GM23338 (cell line): ENCODE data around the gene ZNF804B. TPM values are rescaled to one million over a fixed set of nuclear protein-coding genes. Genes with fewer than 3 reads are reported as not detected.

Experiments used
- ATAC-seq: fragments of 200-7000 bp; cut with Tn5 transposase; 3 replicates; pipeline ENCODE4 v1.9.1; 2020
- DNase-seq: peaks from one replicate; pipeline ENCODE4 v3.0.0-alpha.2; 2015; ENCODE audit warnings: low spot score
- H2AFZ ChIP-seq: fragments of 200-600 bp; sonication (generic); 2 replicates; pipeline ENCODE4 v1.8.0; 2016; ENCODE audit warnings: antibody characterized with exemption, mild to moderate bottlenecking, moderate library complexity
- H3F3A ChIP-seq: fragments of 200-600 bp; sonication (generic); replicated peaks from 2 replicates; pipeline ENCODE4 v1.8.0; 2017; ENCODE audit warnings: antibody characterized with exemption, mixed run types, low read depth
- H3K27ac ChIP-seq: fragments of 200-600 bp; sonication (generic); 2 replicates; pipeline ENCODE4 v1.6.1; 2016; ENCODE audit warnings: low read depth
- H3K27me3 ChIP-seq: fragments of 200-600 bp; sonication (generic); 2 replicates; pipeline ENCODE4 v1.8.0; 2016; ENCODE audit warnings: mild to moderate bottlenecking, mixed run types, moderate library complexity; ENCODE audit not compliant: insufficient read depth
- H3K36me3 ChIP-seq: fragments of 200-600 bp; sonication (generic); 2 replicates; pipeline ENCODE4 v1.8.0; 2016; ENCODE audit warnings: mild to moderate bottlenecking; ENCODE audit not compliant: insufficient read depth
- H3K4me1 ChIP-seq: fragments of 200-600 bp; sonication (generic); 2 replicates; pipeline ENCODE4 v1.8.0; 2016; ENCODE audit warnings: mild to moderate bottlenecking, moderate library complexity; ENCODE audit not compliant: insufficient read depth
- H3K4me2 ChIP-seq: fragments of 200-600 bp; sonication (generic); 2 replicates; pipeline ENCODE4 v1.7.1; 2017; ENCODE audit warnings: mixed run types
- H3K4me3 ChIP-seq: fragments of 200-600 bp; sonication (generic); 2 replicates; pipeline ENCODE4 v1.6.1; 2016; ENCODE audit warnings: mixed run types
- H3K79me2 ChIP-seq: fragments of 200-600 bp; sonication (generic); replicated peaks from 2 replicates; pipeline ENCODE4 v1.8.0; 2017; ENCODE audit warnings: mild to moderate bottlenecking; ENCODE audit not compliant: insufficient read depth
- H3K9me2 ChIP-seq: fragments of 200-600 bp; sonication (generic); 2 replicates; pipeline ENCODE4 v1.8.0; 2017; ENCODE audit not compliant: insufficient read depth
- H4K20me1 ChIP-seq: fragments of 200-600 bp; sonication (generic); replicated peaks from 2 replicates; pipeline ENCODE4 v1.8.0; 2017; ENCODE audit warnings: mild to moderate bottlenecking; ENCODE audit not compliant: insufficient read depth
- H3K27ac Mint-ChIP-seq: 2 replicates; pipeline ENCODE4 v1.8.0; 2020; ENCODE audit warnings: inconsistent platforms, mild to moderate bottlenecking, moderate library complexity, mixed read lengths
- H3K27me3 Mint-ChIP-seq: 3 replicates; pipeline ENCODE4 v1.8.0; 2022; ENCODE audit warnings: low read depth, mild to moderate bottlenecking, moderate library complexity, mixed read lengths, inconsistent platforms; ENCODE audit not compliant: insufficient read depth, poor library complexity
- H3K36me3 Mint-ChIP-seq: 3 replicates; pipeline ENCODE4 v1.8.0; 2021; ENCODE audit warnings: low read depth, mild to moderate bottlenecking, inconsistent platforms, moderate library complexity, mixed read lengths
- H3K4me1 Mint-ChIP-seq: 3 replicates; pipeline ENCODE4 v1.8.0; 2020; ENCODE audit warnings: mild to moderate bottlenecking, inconsistent platforms, mixed read lengths
- H3K4me3 Mint-ChIP-seq: 3 replicates; pipeline ENCODE4 v1.8.0; 2021; ENCODE audit warnings: moderate library complexity, mild to moderate bottlenecking, inconsistent platforms, mixed read lengths
- H3K9me3 Mint-ChIP-seq: 3 replicates; pipeline ENCODE4 v1.8.0; 2020; ENCODE audit warnings: moderate library complexity, mild to moderate bottlenecking, inconsistent platforms, mixed read lengths
- CREB1 ChIP-seq: fragments of 250-450 bp; sonication (Bioruptor Pico); IDR thresholded peaks from 2 replicates; pipeline ENCODE4 v1.5.0; 2020; ENCODE audit warnings: low read depth, mild to moderate bottlenecking, moderate library complexity
- CTCF ChIP-seq, 2 experiments: fragments of 200-600 bp in 1 of 2; sonication (generic) in 1 of 2; conservative IDR thresholded peaks; 2 replicates each; pipeline versions ENCODE4 v1.5.1 to v1.6.1; 2016 to 2017; ENCODE audit warnings: antibody characterized with exemption in 2 of 2, low read depth in 2 of 2, mild to moderate bottlenecking in 2 of 2, moderate library complexity in 1 of 2
- ETS1 ChIP-seq: IDR thresholded peaks from 2 replicates; pipeline ENCODE4 v1.6.1; 2016; ENCODE audit warnings: antibody characterized with exemption
- EZH2 ChIP-seq: fragments of 200-600 bp; sonication (generic); IDR thresholded peaks from one replicate; pipeline ENCODE4 v1.8.0; 2017; ENCODE audit warnings: antibody characterized with exemption, mild to moderate bottlenecking, low read depth; ENCODE audit not compliant: unreplicated experiment
- EZH2phosphoT487 ChIP-seq: fragments of 200-600 bp; sonication (generic); IDR thresholded peaks from one replicate; pipeline ENCODE4 v1.8.1; 2018; ENCODE audit warnings: antibody characterized with exemption; ENCODE audit not compliant: unreplicated experiment
- JUNB ChIP-seq: IDR thresholded peaks from one replicate; pipeline ENCODE4 v1.6.1; 2016; ENCODE audit warnings: antibody characterized with exemption; ENCODE audit not compliant: unreplicated experiment
- NANOG ChIP-seq: IDR thresholded peaks from 2 replicates; pipeline ENCODE4 v1.6.1; 2016; ENCODE audit warnings: antibody characterized with exemption, borderline replicate concordance
- POLR2AphosphoS5 ChIP-seq: IDR thresholded peaks from 2 replicates; pipeline ENCODE4 v1.6.1; 2016; ENCODE audit warnings: antibody characterized with exemption, low read depth
- REST ChIP-seq: IDR thresholded peaks from one replicate; pipeline ENCODE4 v1.6.1; 2018; ENCODE audit warnings: antibody characterized with exemption; ENCODE audit not compliant: unreplicated experiment
- STAT1 ChIP-seq: IDR thresholded peaks from one replicate; pipeline ENCODE4 v1.6.1; 2016; ENCODE audit warnings: antibody characterized with exemption; ENCODE audit not compliant: unreplicated experiment
- ZNF114 ChIP-seq: fragments of 250-450 bp; sonication (Bioruptor Pico); IDR thresholded peaks from 2 replicates; pipeline ENCODE4 v1.5.0; 2020; ENCODE audit warnings: mild to moderate bottlenecking, moderate library complexity
- ZNF331 ChIP-seq: fragments of 250-450 bp; sonication (Bioruptor Pico); IDR thresholded peaks from 2 replicates; pipeline ENCODE4 v1.5.0; 2020; ENCODE audit warnings: low read depth, mild to moderate bottlenecking, moderate library complexity
- ZNF462 ChIP-seq: fragments of 250-450 bp; sonication (Bioruptor Pico); IDR thresholded peaks from 2 replicates; pipeline ENCODE4 v1.5.0; 2020; ENCODE audit warnings: mild to moderate bottlenecking, moderate library complexity
- polyA plus RNA-seq: library from polyadenylated mRNA; unstranded; fragments of >200 nt; fragmentation: Nextera tagmentation; extraction: Ambion mirVana; gene quantifications from 2 replicates; pipeline ENCODE4 v1.2.1, GENCODE V29; 2016
- total RNA-seq: library from RNA; depleted of rRNA; stranded (reverse); fragments of >200 nt; shearing (Covaris generic); gene quantifications from 2 replicates; pipeline ENCODE4 v1.2.3, GENCODE V29; 2014

ZNF804B gene
- total and polyA plus RNA-seq, 2 experiments from 2014 or later = not detected

GRCh38 chr7:89316584-89317251 lies 557.2 kb downstream of the ZNF804B start:
- H3K27ac Mint-ChIP-seq = no peak overlapping the region
- Histone ChIP-seq H2AFZ (peak overlapping the region; percentile 21; the same call in 1 of the 2 replicates), H3K4me1 (no peaks in the 10 kb centered on the region), H3K79me2 (no peaks in the 10 kb centered on the region), H4K20me1 (no peaks in the 10 kb centered on the region), H3K9me2 (no peaks in the 10 kb centered on the region), H3K4me3 (no peak overlapping the region), H3K27me3 (no peaks in the 10 kb centered on the region), H3K4me2 (no peak overlapping the region), H3K27ac (no peak overlapping the region), H3K36me3 (no peaks in the 10 kb centered on the region; the same call in 1 of the 2 replicates), H3F3A (no peaks in the 10 kb centered on the region)
- H3K27me3 Mint-ChIP-seq = no peaks in the 10 kb centered on the region
- DNase-seq = no peak
- H3K4me3 Mint-ChIP-seq = no peak overlapping the region
- H3K36me3 Mint-ChIP-seq = no peaks in the 10 kb centered on the region
- H3K9me3 Mint-ChIP-seq = peaks cover 3% of the 10 kb centered on the region; the same call in 1 of the 3 replicates
- no peaks in the 10 kb centered on the region for H3K4me1 Mint-ChIP-seq
- TF ChIP-seq ETS1 = no peak
- no peak for TF ChIP-seq REST
- no peak for TF ChIP-seq NANOG
- TF ChIP-seq CREB1 = no peak
- no peak for TF ChIP-seq EZH2
- no peak for TF ChIP-seq POLR2AphosphoS5
- TF ChIP-seq ZNF462 (CRISPR knock-in tag) = no peak
- TF ChIP-seq EZH2phosphoT487 = no peak
- no peak for TF ChIP-seq ZNF114 (CRISPR knock-in tag)
- TF ChIP-seq STAT1 = no peak
- TF ChIP-seq ZNF331 (CRISPR knock-in tag) = no peak
- no peak for TF ChIP-seq JUNB
- TF ChIP-seq CTCF (conservative IDR thresholded peaks at IDR 0.05; ENCODE audit: low read depth in 2 of 2) = no peak
- ATAC-seq = no peak
